HG02852 (cell line): ENCODE measurements around the gene PRR33.

Experiments
- ATAC-seq: cut with Tn5 transposase; IDR thresholded peaks from one replicate; pipeline ENCODE4 v1.9.1; 2021; ENCODE audit warnings: mild to moderate bottlenecking, moderate library complexity; ENCODE audit not compliant: unreplicated experiment

The PRR33 gene

DNA sequence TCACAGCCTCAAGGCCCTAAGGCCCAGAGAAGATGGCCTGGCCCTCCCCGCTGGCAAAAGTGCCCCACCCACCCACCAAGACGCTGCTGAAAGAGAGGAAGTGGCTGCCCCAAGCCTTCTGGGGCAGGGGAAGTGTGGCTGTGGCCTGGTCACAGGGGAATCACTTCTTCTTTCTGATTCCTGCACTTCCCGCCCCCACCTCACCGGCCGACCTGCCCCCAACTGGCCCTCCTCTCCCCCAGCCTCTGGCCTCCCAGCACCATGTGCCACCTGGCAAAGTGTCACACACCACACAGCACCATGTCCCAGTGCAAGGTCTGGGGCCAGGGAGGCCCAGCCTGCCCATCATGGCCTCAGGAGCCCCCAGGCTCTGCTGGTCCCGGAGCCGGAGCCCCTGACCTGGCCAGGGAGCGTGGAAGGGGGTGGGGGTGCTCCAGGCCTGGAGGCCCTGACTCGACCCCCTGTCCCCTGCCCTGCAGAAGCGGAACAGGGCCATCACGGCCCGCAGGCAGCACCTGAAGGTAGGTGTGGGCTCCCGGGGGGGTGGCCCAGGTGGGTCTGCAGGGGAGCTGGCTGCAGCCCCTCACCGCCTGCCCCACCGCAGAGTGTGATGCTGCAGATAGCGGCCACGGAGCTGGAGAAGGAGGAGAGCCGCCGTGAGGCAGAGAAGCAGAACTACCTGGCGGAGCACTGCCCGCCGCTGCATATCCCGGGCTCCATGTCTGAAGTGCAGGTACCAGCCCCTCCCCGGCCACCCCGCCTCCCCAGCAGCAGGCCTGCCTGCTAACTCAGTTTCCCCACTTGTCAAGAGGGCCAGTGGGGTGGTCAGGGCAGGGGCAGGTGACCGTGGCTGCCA is 51.5 kb downstream of the PRR33 start:
- ATAC-seq = no peak

DNA sequence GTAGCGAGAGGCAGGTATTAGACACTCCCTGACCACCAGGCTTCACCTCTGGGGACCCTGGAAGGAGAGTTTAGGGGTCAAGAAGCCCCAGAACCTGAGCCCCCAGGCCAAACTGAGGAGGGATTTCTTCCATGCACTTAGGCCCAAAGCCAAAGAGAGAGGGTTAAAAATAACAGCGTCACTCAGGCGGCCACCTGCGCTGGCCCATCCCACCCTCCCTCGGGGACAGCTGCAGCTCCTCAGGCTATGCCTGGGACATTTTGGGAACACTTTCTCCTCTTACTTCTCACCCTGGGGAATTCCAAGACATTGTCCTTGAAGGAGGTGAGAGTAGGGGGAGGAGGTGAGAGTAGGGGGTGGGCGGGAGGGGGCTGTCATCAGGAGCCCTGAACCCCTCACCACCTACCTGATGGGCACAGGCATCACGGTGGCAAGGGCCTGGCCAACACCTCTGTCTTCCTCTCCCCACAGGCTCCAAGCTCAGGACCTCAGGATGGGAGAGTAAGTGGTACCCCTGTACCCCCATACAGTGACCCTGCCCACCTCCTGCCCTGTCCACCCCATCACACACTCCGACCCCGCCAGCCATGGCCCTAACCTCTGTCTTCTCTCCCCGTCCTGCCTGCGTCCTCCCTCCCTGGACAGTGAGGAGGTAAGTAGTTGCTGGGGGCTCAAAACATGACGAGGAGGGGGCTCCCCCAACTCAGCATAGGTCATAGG is 52.3 kb downstream of the PRR33 start:
- no peak for ATAC-seq

DNA sequence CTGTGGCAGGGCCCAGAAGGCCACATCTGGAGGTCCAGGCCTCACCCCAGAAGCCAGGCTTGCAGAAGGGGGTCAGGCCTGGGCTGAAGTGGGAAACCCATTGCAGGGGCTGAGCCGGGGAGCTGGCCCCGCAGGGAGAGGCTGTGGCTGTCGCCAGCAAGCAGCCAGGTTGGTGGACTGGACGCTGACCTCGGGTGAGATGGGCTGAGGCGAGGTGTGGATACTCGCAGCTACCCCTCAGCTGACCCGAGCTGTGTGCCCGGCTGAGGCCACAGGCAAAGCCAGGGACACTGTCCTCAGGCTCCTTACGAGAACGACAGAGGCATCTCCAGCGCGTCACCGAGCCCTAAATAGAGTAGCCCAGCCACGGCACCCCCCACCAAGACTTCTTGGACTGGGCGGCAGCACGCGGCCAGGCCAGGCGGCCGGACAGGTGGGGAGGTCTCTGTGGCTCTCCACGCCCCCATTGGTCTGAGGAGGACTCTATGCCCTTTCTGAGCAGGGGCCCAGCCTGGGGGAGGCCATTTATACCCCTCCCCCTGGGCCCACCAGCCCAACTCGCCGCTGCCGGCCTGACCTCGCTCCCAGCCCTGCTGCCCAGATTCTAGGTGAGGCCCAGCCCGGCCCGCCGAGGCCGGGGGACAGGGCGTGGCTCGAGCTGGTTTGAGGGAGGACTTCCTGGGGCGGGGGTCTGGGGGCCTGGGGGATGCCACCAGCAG is 53.1 kb downstream of the PRR33 start, which contains the start of gene TNNI2:
Gene TNNI2 (plus strand): TSS at position 556 of the 719 bp plus-strand sequence. CDS start 716 bp downstream, outside the sequence.
- ATAC-seq = no peak
